SKM-1 (cell line): Measurements from ENCODE around the gene FBXO15.

Experiments used
- DNase-seq: peaks from one replicate; lab custom pipeline; 2025; ENCODE audit not compliant: unreplicated experiment; lab: John Stamatoyannopoulos, UW

FBXO15 gene

GRCh38 chr18:74064510-74064909, 83.1 kb downstream of the FBXO15 start:
- no peak for DNase-seq

GRCh38 chr18:74063557-74063956, 84.1 kb downstream of the FBXO15 start:
- DNase-seq = no peak

GRCh38 chr18:74063023-74063422, 84.6 kb downstream of the FBXO15 start:
- no peak for DNase-seq

- no peak for DNase-seq
Observed at GRCh38 chr18:74062037-74062436, 85.6 kb downstream of the FBXO15 start.

GRCh38 chr18:74060579-74060978, 87.1 kb downstream of the FBXO15 start:
- no peak for DNase-seq

DNA sequence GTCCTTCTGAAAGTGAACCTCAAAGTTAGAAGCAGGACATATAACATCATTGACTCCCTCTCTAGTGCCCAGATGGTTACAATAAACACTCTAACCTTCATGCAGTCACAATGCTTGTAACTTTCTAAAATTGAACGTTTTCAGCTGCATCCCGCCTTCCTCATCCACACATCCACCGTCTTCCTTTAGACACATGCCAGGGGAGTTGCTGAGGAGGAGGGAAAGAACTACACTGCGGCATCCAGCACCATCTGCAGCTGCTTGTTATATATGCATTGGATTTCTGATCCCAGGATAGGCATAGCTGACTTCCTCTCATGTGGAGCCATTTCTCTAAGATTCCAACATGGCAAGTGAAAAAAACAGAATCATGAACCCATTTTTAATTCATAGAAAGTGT, 96.8 kb downstream of the FBXO15 start:
- no peak for DNase-seq

DNA sequence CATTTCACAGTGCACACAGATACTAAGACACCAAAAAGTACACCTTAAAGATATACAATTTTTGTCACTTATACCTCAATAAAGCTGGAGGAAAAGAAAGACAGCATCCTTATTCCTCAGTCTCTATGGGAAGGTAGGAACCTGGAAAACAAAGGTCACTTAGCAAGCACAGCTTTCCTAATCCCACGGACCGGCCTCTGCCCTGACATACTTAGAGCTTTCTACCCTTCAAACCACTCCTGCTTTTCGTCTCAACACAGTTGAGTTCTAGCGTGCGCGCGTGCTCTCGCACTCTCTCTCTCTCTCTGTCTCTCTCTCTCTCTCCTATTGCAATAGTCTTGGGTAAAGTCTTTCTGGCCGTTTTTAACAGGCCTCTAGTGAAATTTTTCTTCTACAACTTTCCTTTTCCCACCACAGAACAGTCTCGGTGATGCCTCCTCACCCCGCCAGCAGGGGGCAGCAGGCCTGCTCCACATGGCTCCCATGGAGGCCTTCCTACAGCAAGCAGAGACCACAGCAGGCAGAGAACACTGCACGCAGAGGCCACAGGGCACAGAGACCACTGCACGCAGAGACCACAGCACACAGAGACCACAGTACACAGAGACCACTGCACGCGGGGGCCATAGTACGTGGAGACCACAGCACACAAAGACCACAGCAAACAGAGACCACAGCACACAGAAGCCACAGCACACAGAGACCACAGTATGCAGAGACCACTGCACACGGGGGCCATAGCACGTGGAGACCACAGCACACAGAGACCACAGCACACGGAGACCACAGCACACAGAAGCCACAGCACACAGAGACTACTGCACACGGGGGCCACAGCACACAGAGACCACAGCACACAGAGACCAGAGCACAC, 106.9 kb downstream of the FBXO15 start:
- no peak for DNase-seq

- no peak for DNase-seq
Observed at GRCh38 chr18:74040008-74040407, 107.6 kb downstream of the FBXO15 start.

DNA sequence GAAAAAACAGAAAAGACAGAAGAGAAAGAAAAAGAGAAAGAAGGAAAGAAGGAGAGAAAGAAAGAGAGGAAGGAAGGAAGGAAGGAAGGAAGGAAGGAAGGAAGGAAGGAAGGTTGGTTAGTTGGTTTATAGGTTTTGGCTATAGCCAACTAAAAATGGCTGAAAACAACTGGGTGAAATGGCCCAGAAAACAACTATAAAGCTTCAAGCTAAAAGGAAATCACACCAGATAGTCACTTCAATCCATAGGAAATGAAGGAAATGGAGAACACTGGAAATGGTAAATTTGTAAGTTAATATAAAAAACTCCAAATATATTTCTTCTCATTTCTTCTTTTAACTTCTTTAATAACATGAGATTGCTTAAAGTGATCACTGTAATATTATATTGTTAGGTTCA, 118.5 kb downstream of the FBXO15 start:
- no peak for DNase-seq
